ENCODE results near the gene NFIA. TPM values are rescaled to one million over a fixed set of nuclear protein-coding genes. Genes with fewer than 3 reads are reported as not detected.

Gene NFIA
- total RNA-seq, 1 experiment from 2014 or later: 12.7 TPM

DNA sequence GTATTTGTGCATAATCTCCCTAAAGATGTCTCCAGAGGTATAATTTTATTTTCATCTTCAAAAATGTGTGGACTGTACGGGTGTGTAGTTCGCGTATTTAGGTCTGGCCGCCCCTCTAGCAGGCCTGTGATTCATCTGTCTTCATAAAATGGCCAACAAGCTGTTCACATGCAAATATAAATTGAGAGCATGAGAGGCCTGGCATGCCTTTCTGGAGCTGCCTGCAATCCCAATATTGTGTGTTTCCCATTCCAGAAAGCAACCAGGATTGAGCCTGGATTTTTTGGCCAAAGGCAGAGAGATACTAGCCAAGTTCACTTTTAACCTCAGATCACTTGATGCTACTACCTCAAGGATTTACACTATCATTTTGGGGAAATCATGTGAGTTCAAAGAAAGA, 197.2 kb downstream of the NFIA start:
- H4K20me1 ChIP-seq (ENCODE audit: low read length): no peaks in the 10 kb centered on the region
- H3K9me3 ChIP-seq (ENCODE audit: low read length): no peaks in the 10 kb centered on the region
- no peak overlapping the region for H3K27ac ChIP-seq (ENCODE audit: low read length)
- no peaks in the 10 kb centered on the region for H3K9me2 ChIP-seq (replicated peaks; ENCODE audit: low read length)
- H3K79me2 ChIP-seq (ENCODE audit: low read length): no peaks in the 10 kb centered on the region
- TF ChIP-seq EZH2 (IDR thresholded peaks at IDR 0.05; ENCODE audit: low read length, unreplicated experiment): no peak
- TF ChIP-seq, protein P1, sequence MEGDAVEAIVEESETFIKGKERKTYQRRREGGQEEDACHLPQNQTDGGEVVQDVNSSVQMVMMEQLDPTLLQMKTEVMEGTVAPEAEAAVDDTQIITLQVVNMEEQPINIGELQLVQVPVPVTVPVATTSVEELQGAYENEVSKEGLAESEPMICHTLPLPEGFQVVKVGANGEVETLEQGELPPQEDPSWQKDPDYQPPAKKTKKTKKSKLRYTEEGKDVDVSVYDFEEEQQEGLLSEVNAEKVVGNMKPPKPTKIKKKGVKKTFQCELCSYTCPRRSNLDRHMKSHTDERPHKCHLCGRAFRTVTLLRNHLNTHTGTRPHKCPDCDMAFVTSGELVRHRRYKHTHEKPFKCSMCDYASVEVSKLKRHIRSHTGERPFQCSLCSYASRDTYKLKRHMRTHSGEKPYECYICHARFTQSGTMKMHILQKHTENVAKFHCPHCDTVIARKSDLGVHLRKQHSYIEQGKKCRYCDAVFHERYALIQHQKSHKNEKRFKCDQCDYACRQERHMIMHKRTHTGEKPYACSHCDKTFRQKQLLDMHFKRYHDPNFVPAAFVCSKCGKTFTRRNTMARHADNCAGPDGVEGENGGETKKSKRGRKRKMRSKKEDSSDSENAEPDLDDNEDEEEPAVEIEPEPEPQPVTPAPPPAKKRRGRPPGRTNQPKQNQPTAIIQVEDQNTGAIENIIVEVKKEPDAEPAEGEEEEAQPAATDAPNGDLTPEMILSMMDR (conservative IDR thresholded peaks at IDR 0.05; ENCODE audit: low read depth, low read length): no peak
- H3K4me3 ChIP-seq (ENCODE audit: low read length): no peak overlapping the region
- ChIA-PET CTCF (interaction anchor here (0.7 kb wide), 1 partner anchor 300 kb away, joined by 6 read pairs; no protein-coding TSS in a partner anchor), POLR2A (ENCODE audit: unreplicated experiment) (no interaction called here)
- no peak overlapping the region for H3K4me2 ChIP-seq (ENCODE audit: low read length)
- DNase-seq: no peak
- intact Hi-C loops (cut with micrococcal nuclease): no loop called here
- no peaks in the 10 kb centered on the region for H3K4me1 ChIP-seq (ENCODE audit: insufficient read depth, low read length)
- BruUV-seq (replicated peaks): no TSS peak
- no peak overlapping the region for H3K9ac ChIP-seq (ENCODE audit: low read length)
- no peak overlapping the region for H2AFZ ChIP-seq (ENCODE audit: low read length)
- no peak for ATAC-seq
- no peaks in the 10 kb centered on the region for H3K27me3 ChIP-seq (ENCODE audit: low read length)
- H3F3A ChIP-seq (ENCODE audit: low read length, unreplicated experiment): no peaks in the 10 kb centered on the region
- H3K36me3 ChIP-seq (ENCODE audit: low read depth, low read length): no peaks in the 10 kb centered on the region

GRCh38 chr1:61280452-61280851, 198.1 kb downstream of the NFIA start:
- Histone ChIP-seq H3K27me3 (ENCODE audit: low read length) (no peaks in the 10 kb centered on the region), H3K4me3 (ENCODE audit: low read length) (no peak overlapping the region), H4K20me1 (ENCODE audit: low read length) (no peaks in the 10 kb centered on the region), H3K27ac (ENCODE audit: low read length) (no peak overlapping the region), H3K9ac (ENCODE audit: low read length) (no peak overlapping the region), H3K36me3 (ENCODE audit: low read depth, low read length) (no peaks in the 10 kb centered on the region), H3K9me3 (ENCODE audit: low read length) (no peaks in the 10 kb centered on the region), H3K79me2 (ENCODE audit: low read length) (no peaks in the 10 kb centered on the region), H2AFZ (ENCODE audit: low read length) (no peak overlapping the region), H3F3A (ENCODE audit: low read length, unreplicated experiment) (no peaks in the 10 kb centered on the region), H3K9me2 (replicated peaks; ENCODE audit: low read length) (no peaks in the 10 kb centered on the region), H3K4me2 (ENCODE audit: low read length) (no peak overlapping the region), H3K4me1 (ENCODE audit: insufficient read depth, low read length) (peaks cover 6% of the 10 kb centered on the region)
- ATAC-seq: no peak
- BruUV-seq (replicated peaks): no TSS peak
- intact Hi-C loops (cut with micrococcal nuclease): no loop called here
- ChIA-PET POLR2A (ENCODE audit: unreplicated experiment) (no interaction called here), CTCF (no interaction called here)
- TF ChIP-seq EZH2phosphoT487 (IDR thresholded peaks at IDR 0.05; ENCODE audit: borderline replicate concordance, low read length) (no peak), EZH2 (IDR thresholded peaks at IDR 0.05; ENCODE audit: low read length, unreplicated experiment) (no peak)
- TF ChIP-seq, protein P1 (conservative IDR thresholded peaks at IDR 0.05; ENCODE audit: low read depth, low read length): no peak
- DNase-seq: no peak

GRCh38 chr1:61282387-61282786, 200.0 kb downstream of the NFIA start:
- Histone ChIP-seq H3K9me3 (ENCODE audit: low read length) (no peaks in the 10 kb centered on the region), H3K4me3 (ENCODE audit: low read length) (no peak overlapping the region), H4K20me1 (ENCODE audit: low read length) (no peaks in the 10 kb centered on the region), H3K36me3 (ENCODE audit: low read depth, low read length) (no peaks in the 10 kb centered on the region), H3K4me2 (ENCODE audit: low read length) (no peak overlapping the region), H3K79me2 (ENCODE audit: low read length) (no peaks in the 10 kb centered on the region), H3K27ac (ENCODE audit: low read length) (no peak overlapping the region), H3K4me1 (ENCODE audit: insufficient read depth, low read length) (peaks cover 22% of the 10 kb centered on the region), H3K27me3 (ENCODE audit: low read length) (no peaks in the 10 kb centered on the region), H3K9me2 (replicated peaks; ENCODE audit: low read length) (no peaks in the 10 kb centered on the region), H2AFZ (ENCODE audit: low read length) (no peak overlapping the region), H3F3A (ENCODE audit: low read length, unreplicated experiment) (no peaks in the 10 kb centered on the region), H3K9ac (ENCODE audit: low read length) (no peak overlapping the region)
- no peak for DNase-seq
- no TSS peak for BruUV-seq (replicated peaks)
- ChIA-PET CTCF (no interaction called here), POLR2A (ENCODE audit: unreplicated experiment) (no interaction called here)
- ATAC-seq: no peak
- TF ChIP-seq EZH2phosphoT487 (IDR thresholded peaks at IDR 0.05; ENCODE audit: borderline replicate concordance, low read length) (no peak), EZH2 (IDR thresholded peaks at IDR 0.05; ENCODE audit: low read length, unreplicated experiment) (no peak)
- TF ChIP-seq, protein P1 (conservative IDR thresholded peaks at IDR 0.05; ENCODE audit: low read depth, low read length): no peak
- intact Hi-C loops (cut with micrococcal nuclease): no loop called here

All from PC-3 (cell line).